Liver (tissue), 9 donors: Measurements from ENCODE around the gene CCDC179. TPM values are rescaled to one million over a fixed set of nuclear protein-coding genes. Genes with fewer than 3 reads are reported as not detected.

ENCODE experiments used
- DNase-seq: peaks from one replicate; pipeline ENCODE4 v3.0.0-alpha.2; 2017; ENCODE audit warnings: low spot score
- H3K27ac ChIP-seq, 2 donors: one replicate each; pipeline ENCODE4 v1.7.0; 2013; ENCODE audit warnings: inconsistent platforms in 2 of 2, low read length in 2 of 2, control low read depth in 1 of 2, low read depth in 1 of 2, mild to moderate bottlenecking in 1 of 2
- H3K27me3 ChIP-seq, 4 donors: one replicate each; pipeline versions ENCODE4 v1.6.1 to v1.7.0; 2013; ENCODE audit warnings: low read length in 3 of 4, inconsistent platforms in 1 of 4, mild to moderate bottlenecking in 1 of 4, moderate library complexity in 1 of 4; ENCODE audit not compliant: control insufficient read depth in 4 of 4, insufficient read depth in 4 of 4
- H3K36me3 ChIP-seq, 4 donors: one replicate each; pipeline versions ENCODE4 v1.6.1 to v1.7.0; 2013; ENCODE audit warnings: low read length in 3 of 4, mild to moderate bottlenecking in 3 of 4, low read depth in 1 of 4, moderate library complexity in 1 of 4; ENCODE audit not compliant: control insufficient read depth in 4 of 4, insufficient read depth in 3 of 4
- H3K4me1 ChIP-seq, 4 donors: one replicate each; pipeline versions ENCODE4 v1.6.1 to v1.7.0; 2013; ENCODE audit warnings: low read length in 3 of 4, mild to moderate bottlenecking in 3 of 4, moderate library complexity in 1 of 4; ENCODE audit not compliant: control insufficient read depth in 4 of 4, insufficient read depth in 4 of 4
- H3K4me3 ChIP-seq, 3 donors: one replicate each; pipeline versions ENCODE4 v1.6.1 to v1.7.0; 2013; ENCODE audit warnings: low read length in 3 of 3, control low read depth in 1 of 3, low read depth in 1 of 3, mild to moderate bottlenecking in 1 of 3
- H3K9ac ChIP-seq, 2 donors: one replicate each; pipeline ENCODE4 v1.7.0; 2013; ENCODE audit warnings: low read length in 2 of 2, mild to moderate bottlenecking in 2 of 2, moderate library complexity in 2 of 2, control low read depth in 1 of 2, low read depth in 1 of 2
- H3K9me3 ChIP-seq, 4 donors: one replicate each; pipeline versions ENCODE4 v1.6.1 to v1.7.0; 2013; ENCODE audit warnings: low read length in 3 of 4; ENCODE audit not compliant: control insufficient read depth in 4 of 4
- EGR1 ChIP-seq, 2 donors: IDR thresholded peaks; 2 replicates each; pipeline ENCODE4 v1.6.1; 2016 to 2018; ENCODE audit warnings: antibody characterized with exemption in 2 of 2, low read depth in 2 of 2
- FOXA1 ChIP-seq: IDR thresholded peaks from 2 replicates; pipeline ENCODE4 v1.6.1; 2016; ENCODE audit warnings: antibody characterized with exemption
- FOXA2 ChIP-seq: IDR thresholded peaks from 2 replicates; pipeline ENCODE4 v1.6.1; 2016; ENCODE audit warnings: antibody characterized with exemption
- GABPA ChIP-seq, 2 donors: IDR thresholded peaks in 1 of 2; conservative IDR thresholded peaks in 1 of 2; 2 replicates each; pipeline ENCODE4 v1.6.1; 2016; ENCODE audit warnings: antibody characterized with exemption in 2 of 2, mild to moderate bottlenecking in 1 of 2, moderate library complexity in 1 of 2
- HNF4A ChIP-seq, 2 donors: conservative IDR thresholded peaks; 2 replicates each; pipeline ENCODE4 v1.6.1; 2016; ENCODE audit warnings: antibody characterized with exemption in 2 of 2, mild to moderate bottlenecking in 2 of 2
- HNF4G ChIP-seq: IDR thresholded peaks from 2 replicates; pipeline ENCODE4 v1.6.1; 2016; ENCODE audit warnings: antibody characterized with exemption
- JUND ChIP-seq, 2 donors: IDR thresholded peaks; 2 replicates each; pipeline ENCODE4 v1.6.1; 2016; ENCODE audit warnings: antibody characterized with exemption in 2 of 2
- NR2F2 ChIP-seq: IDR thresholded peaks from 2 replicates; pipeline ENCODE4 v1.6.1; 2016; ENCODE audit warnings: antibody characterized with exemption
- RAD21 ChIP-seq, 2 donors: IDR thresholded peaks; 2 replicates each; pipeline ENCODE4 v1.6.1; 2016; ENCODE audit warnings: antibody characterized with exemption in 2 of 2, mild to moderate bottlenecking in 2 of 2
- RXRA ChIP-seq, 2 donors: IDR thresholded peaks; 2 replicates each; pipeline ENCODE4 v1.6.1; 2017 to 2018; ENCODE audit warnings: antibody characterized with exemption in 2 of 2, mild to moderate bottlenecking in 1 of 2
- SP1 ChIP-seq: IDR thresholded peaks from 2 replicates; pipeline ENCODE4 v1.6.1; 2018; ENCODE audit warnings: antibody characterized with exemption, mild to moderate bottlenecking
- TAF1 ChIP-seq: conservative IDR thresholded peaks from 2 replicates; pipeline ENCODE4 v1.6.1; 2016; ENCODE audit warnings: antibody characterized with exemption, mild to moderate bottlenecking
- YY1 ChIP-seq: IDR thresholded peaks from 2 replicates; pipeline ENCODE4 v1.6.1; 2016; ENCODE audit warnings: antibody characterized with exemption, mild to moderate bottlenecking
- WGBS: extraction: QIAGEN DNeasy Blood & Tissue Kit; methylation state at CpG from one replicate; pipeline ENCODE4 v1.1.7; 2013; 5-methylcytosine and 5-hydroxymethylcytosine counted together
- polyA plus RNA-seq, 2 donors: library from polyadenylated mRNA; stranded (reverse) in 1 of 2; unstranded in 1 of 2; fragments of 200-250 nt in 1 of 2; fragments of >200 nt in 1 of 2; fragmentation: Nextera tagmentation in 1 of 2; extraction: Ambion mirVana in 1 of 2; gene quantifications; one replicate each; pipeline versions ENCODE4 v1.2.1 to v1.2.3, GENCODE V29; 2013 to 2015
- total RNA-seq, 2 donors: library from RNA; depleted of rRNA; stranded (reverse); fragments of >200 nt; gene quantifications; one replicate each; pipeline ENCODE4 v1.2.3, GENCODE V29; 2014
- TF ChIP-seq, protein P1 (sequence below): fragments of 150-350 bp; IDR thresholded peaks from 2 replicates; pipeline ENCODE4 v1.5.1; 2017; ENCODE audit warnings: improper control_type of control experiment, low read depth, low read length; ENCODE audit not compliant: missing input control
- TF ChIP-seq, protein P2 (sequence below): IDR thresholded peaks from 2 replicates; pipeline ENCODE4 v1.6.1; 2016; ENCODE audit warnings: antibody characterized with exemption, mild to moderate bottlenecking
- TF ChIP-seq, protein P3 (sequence below): IDR thresholded peaks from 2 replicates; pipeline ENCODE4 v1.6.1; 2016; ENCODE audit warnings: antibody characterized with exemption
- TF ChIP-seq, protein P4 (sequence below): IDR thresholded peaks from 2 replicates; pipeline ENCODE4 v1.6.1; 2016; ENCODE audit warnings: antibody characterized with exemption
- donor health status: healthy.
- donor health status: healthy.
- donor health status: healthy.
- donor health status: healthy.
- donor health status: healthy.

The CCDC179 gene
- total and polyA plus RNA-seq, 4 donors = 0.96 TPM; not detected in 3

DNA sequence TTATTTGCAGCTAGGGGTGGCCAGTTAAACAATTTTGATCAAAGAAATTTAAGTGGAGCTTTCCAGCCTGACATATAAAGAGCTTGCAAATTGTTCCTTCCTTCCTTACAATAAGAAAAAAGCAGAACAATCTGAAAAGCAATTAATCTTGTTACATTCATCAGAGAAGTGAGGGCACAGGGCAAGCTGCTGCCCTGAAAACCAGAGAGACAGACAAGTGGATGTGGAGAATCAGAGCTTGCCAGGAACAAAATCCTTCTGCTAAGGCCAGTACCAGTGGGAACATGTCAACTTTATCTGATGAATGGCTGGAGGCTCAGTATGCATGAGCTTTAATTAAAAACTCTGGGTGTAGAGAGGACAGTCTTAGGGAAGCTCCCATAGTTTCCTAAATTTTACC is 8.8 kb downstream of the CCDC179 start:
- Histone ChIP-seq H3K27me3 (no peaks in the 10 kb centered on the region), H3K4me3 (no peak overlapping the region)

DNA sequence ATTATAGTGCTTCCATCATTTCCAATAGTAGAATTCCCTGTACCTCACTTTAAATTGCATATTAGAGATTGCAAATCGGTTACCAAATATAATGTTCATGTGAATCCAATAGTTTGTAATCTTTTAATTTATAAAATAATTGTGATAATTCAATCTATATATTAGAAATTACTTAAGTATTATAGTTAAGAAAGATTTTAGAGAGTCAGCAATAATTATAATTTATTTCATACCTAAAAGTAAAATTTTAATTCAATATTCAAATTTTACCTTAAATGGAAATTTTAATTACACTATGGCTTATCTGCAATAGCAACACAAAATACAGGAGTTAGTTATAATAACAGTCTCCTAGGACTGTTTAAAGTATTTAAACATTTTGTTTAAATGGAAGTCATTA is 13.5 kb downstream of the CCDC179 start:
- H3K36me3 ChIP-seq = no peaks in the 10 kb centered on the region
- 91% methylated on average over 1 of the region's 1 CpG for WGBS
- DNase-seq = no peak
- H3K27ac ChIP-seq = no peak overlapping the region
- H3K9ac ChIP-seq = no peak overlapping the region
- no peaks in the 10 kb centered on the region for H3K27me3 ChIP-seq
- no peaks in the 10 kb centered on the region for H3K9me3 ChIP-seq
- no peaks in the 10 kb centered on the region for H3K4me1 ChIP-seq
- no peak overlapping the region for H3K4me3 ChIP-seq
- TF ChIP-seq, protein P1, sequence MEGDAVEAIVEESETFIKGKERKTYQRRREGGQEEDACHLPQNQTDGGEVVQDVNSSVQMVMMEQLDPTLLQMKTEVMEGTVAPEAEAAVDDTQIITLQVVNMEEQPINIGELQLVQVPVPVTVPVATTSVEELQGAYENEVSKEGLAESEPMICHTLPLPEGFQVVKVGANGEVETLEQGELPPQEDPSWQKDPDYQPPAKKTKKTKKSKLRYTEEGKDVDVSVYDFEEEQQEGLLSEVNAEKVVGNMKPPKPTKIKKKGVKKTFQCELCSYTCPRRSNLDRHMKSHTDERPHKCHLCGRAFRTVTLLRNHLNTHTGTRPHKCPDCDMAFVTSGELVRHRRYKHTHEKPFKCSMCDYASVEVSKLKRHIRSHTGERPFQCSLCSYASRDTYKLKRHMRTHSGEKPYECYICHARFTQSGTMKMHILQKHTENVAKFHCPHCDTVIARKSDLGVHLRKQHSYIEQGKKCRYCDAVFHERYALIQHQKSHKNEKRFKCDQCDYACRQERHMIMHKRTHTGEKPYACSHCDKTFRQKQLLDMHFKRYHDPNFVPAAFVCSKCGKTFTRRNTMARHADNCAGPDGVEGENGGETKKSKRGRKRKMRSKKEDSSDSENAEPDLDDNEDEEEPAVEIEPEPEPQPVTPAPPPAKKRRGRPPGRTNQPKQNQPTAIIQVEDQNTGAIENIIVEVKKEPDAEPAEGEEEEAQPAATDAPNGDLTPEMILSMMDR = no peak
- no peak for TF ChIP-seq EGR1 (IDR thresholded peaks at IDR 0.05; ENCODE audit: low read depth in 2 of 2)
- TF ChIP-seq, protein P2, sequence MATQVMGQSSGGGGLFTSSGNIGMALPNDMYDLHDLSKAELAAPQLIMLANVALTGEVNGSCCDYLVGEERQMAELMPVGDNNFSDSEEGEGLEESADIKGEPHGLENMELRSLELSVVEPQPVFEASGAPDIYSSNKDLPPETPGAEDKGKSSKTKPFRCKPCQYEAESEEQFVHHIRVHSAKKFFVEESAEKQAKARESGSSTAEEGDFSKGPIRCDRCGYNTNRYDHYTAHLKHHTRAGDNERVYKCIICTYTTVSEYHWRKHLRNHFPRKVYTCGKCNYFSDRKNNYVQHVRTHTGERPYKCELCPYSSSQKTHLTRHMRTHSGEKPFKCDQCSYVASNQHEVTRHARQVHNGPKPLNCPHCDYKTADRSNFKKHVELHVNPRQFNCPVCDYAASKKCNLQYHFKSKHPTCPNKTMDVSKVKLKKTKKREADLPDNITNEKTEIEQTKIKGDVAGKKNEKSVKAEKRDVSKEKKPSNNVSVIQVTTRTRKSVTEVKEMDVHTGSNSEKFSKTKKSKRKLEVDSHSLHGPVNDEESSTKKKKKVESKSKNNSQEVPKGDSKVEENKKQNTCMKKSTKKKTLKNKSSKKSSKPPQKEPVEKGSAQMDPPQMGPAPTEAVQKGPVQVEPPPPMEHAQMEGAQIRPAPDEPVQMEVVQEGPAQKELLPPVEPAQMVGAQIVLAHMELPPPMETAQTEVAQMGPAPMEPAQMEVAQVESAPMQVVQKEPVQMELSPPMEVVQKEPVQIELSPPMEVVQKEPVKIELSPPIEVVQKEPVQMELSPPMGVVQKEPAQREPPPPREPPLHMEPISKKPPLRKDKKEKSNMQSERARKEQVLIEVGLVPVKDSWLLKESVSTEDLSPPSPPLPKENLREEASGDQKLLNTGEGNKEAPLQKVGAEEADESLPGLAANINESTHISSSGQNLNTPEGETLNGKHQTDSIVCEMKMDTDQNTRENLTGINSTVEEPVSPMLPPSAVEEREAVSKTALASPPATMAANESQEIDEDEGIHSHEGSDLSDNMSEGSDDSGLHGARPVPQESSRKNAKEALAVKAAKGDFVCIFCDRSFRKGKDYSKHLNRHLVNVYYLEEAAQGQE = no peak
- TF ChIP-seq FOXA2 = no peak
- TF ChIP-seq GABPA (IDR thresholded peaks at IDR 0.05 in 1 of 2, conservative IDR thresholded peaks at IDR 0.05 in 1 of 2) = no peak
- TF ChIP-seq SP1 = no peak
- no peak for TF ChIP-seq RAD21 (IDR thresholded peaks at IDR 0.05)
- TF ChIP-seq FOXA1 = no peak
- no peak for TF ChIP-seq NR2F2
- no peak for TF ChIP-seq YY1
- TF ChIP-seq, protein P3, sequence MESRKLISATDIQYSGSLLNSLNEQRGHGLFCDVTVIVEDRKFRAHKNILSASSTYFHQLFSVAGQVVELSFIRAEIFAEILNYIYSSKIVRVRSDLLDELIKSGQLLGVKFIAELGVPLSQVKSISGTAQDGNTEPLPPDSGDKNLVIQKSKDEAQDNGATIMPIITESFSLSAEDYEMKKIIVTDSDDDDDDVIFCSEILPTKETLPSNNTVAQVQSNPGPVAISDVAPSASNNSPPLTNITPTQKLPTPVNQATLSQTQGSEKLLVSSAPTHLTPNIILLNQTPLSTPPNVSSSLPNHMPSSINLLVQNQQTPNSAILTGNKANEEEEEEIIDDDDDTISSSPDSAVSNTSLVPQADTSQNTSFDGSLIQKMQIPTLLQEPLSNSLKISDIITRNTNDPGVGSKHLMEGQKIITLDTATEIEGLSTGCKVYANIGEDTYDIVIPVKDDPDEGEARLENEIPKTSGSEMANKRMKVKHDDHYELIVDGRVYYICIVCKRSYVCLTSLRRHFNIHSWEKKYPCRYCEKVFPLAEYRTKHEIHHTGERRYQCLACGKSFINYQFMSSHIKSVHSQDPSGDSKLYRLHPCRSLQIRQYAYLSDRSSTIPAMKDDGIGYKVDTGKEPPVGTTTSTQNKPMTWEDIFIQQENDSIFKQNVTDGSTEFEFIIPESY = no peak

More for the DNA sequence above, 8.8 kb downstream of the CCDC179 start:
- TF ChIP-seq, protein P4, sequence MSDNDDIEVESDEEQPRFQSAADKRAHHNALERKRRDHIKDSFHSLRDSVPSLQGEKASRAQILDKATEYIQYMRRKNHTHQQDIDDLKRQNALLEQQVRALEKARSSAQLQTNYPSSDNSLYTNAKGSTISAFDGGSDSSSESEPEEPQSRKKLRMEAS = no peak
- TF ChIP-seq JUND (IDR thresholded peaks at IDR 0.05) (no peak), RAD21 (IDR thresholded peaks at IDR 0.05) (no peak), GABPA (IDR thresholded peaks at IDR 0.05 in 1 of 2, conservative IDR thresholded peaks at IDR 0.05 in 1 of 2) (no peak), RXRA (IDR thresholded peaks at IDR 0.05) (no peak), SP1 (no peak), YY1 (no peak), HNF4A (conservative IDR thresholded peaks at IDR 0.05) (no peak), FOXA1 (no peak), NR2F2 (no peak), HNF4G (no peak), TAF1 (no peak), EGR1 (IDR thresholded peaks at IDR 0.05; ENCODE audit: low read depth in 2 of 2) (no peak)
- TF ChIP-seq, protein P3 = no peak
- TF ChIP-seq, protein P2 = no peak
- Histone ChIP-seq H3K9me3 (no peaks in the 10 kb centered on the region), H3K36me3 (no peaks in the 10 kb centered on the region), H3K4me1 (no peaks in the 10 kb centered on the region), H3K27ac (no peak overlapping the region), H3K9ac (no peak overlapping the region)
- no peak for DNase-seq
